ENCODE measurements around the gene VPS51.

The VPS51 gene

GRCh38 chr11:65063532-65063931, 32.5 kb upstream of the VPS51 start:
- no peaks in the 10 kb centered on the region for H3K9me2 ChIP-seq (ENCODE audit: low read depth, low read length)
- no peaks in the 10 kb centered on the region for H4K20me1 ChIP-seq (ENCODE audit: insufficient read depth, low read length)
- no peak overlapping the region for H2AFZ ChIP-seq (ENCODE audit: low read length)
- H3K27ac ChIP-seq (ENCODE audit: low read depth, low read length, poor library complexity, severe bottlenecking), result no peak overlapping the region
- no peaks in the 10 kb centered on the region for H3K27me3 ChIP-seq (ENCODE audit: insufficient read depth, low read length)
- H3K4me3 ChIP-seq (ENCODE audit: low read depth, low read length, poor library complexity, severe bottlenecking), result no peak overlapping the region
- no peaks in the 10 kb centered on the region; the same call in 1 of the 2 replicates for H3K36me3 ChIP-seq (ENCODE audit: insufficient read depth, low read length)
- no peaks in the 10 kb centered on the region for H3K79me2 ChIP-seq (ENCODE audit: insufficient read depth, low read length)
- peaks cover 6% of the 10 kb centered on the region for H3K4me1 ChIP-seq (ENCODE audit: insufficient read depth, low read length, severe bottlenecking)
- no peaks in the 10 kb centered on the region for H3F3A ChIP-seq (ENCODE audit: insufficient read depth, low read length)
- H3K9ac ChIP-seq (ENCODE audit: low read length), result no peak overlapping the region
- TF ChIP-seq EZH2 (IDR thresholded peaks at IDR 0.05; ENCODE audit: borderline replicate concordance, low read length) (no peak), CTCF (IDR thresholded peaks at IDR 0.05; ENCODE audit: low read length) (no peak)
- H3K9me3 ChIP-seq (ENCODE audit: low read length), result no peaks in the 10 kb centered on the region
- H3K4me2 ChIP-seq (ENCODE audit: low read length), result no peak overlapping the region

GRCh38 chr11:65064847-65065240, 31.2 kb upstream of the VPS51 start:
- H3K27ac ChIP-seq (ENCODE audit: low read depth, low read length, poor library complexity, severe bottlenecking), result no peak overlapping the region
- no peaks in the 10 kb centered on the region for H3K27me3 ChIP-seq (ENCODE audit: insufficient read depth, low read length)
- peaks cover 6% of the 10 kb centered on the region for H3K4me1 ChIP-seq (ENCODE audit: insufficient read depth, low read length, severe bottlenecking)
- no peaks in the 10 kb centered on the region; the same call in 1 of the 2 replicates for H3K36me3 ChIP-seq (ENCODE audit: insufficient read depth, low read length)
- no peaks in the 10 kb centered on the region for H3K9me2 ChIP-seq (ENCODE audit: low read depth, low read length)
- no peaks in the 10 kb centered on the region for H4K20me1 ChIP-seq (ENCODE audit: insufficient read depth, low read length)
- TF ChIP-seq EZH2 (IDR thresholded peaks at IDR 0.05; ENCODE audit: borderline replicate concordance, low read length) (no peak), CTCF (IDR thresholded peaks at IDR 0.05; ENCODE audit: low read length) (no peak)
- no peak overlapping the region for H3K4me3 ChIP-seq (ENCODE audit: low read depth, low read length, poor library complexity, severe bottlenecking)
- H3F3A ChIP-seq (ENCODE audit: insufficient read depth, low read length), result no peaks in the 10 kb centered on the region
- no peak overlapping the region for H3K4me2 ChIP-seq (ENCODE audit: low read length)
- H3K9me3 ChIP-seq (ENCODE audit: low read length), result no peaks in the 10 kb centered on the region
- no peak overlapping the region for H2AFZ ChIP-seq (ENCODE audit: low read length)
- H3K9ac ChIP-seq (ENCODE audit: low read length), result no peak overlapping the region
- H3K79me2 ChIP-seq (ENCODE audit: insufficient read depth, low read length), result no peaks in the 10 kb centered on the region

- Histone ChIP-seq H4K20me1 (ENCODE audit: insufficient read depth, low read length) (no peaks in the 10 kb centered on the region), H3F3A (ENCODE audit: insufficient read depth, low read length) (no peaks in the 10 kb centered on the region), H3K4me1 (ENCODE audit: insufficient read depth, low read length, severe bottlenecking) (peaks cover 4% of the 10 kb centered on the region), H3K9me2 (ENCODE audit: low read depth, low read length) (no peaks in the 10 kb centered on the region), H3K4me2 (ENCODE audit: low read length) (no peak overlapping the region), H3K36me3 (ENCODE audit: insufficient read depth, low read length) (no peaks in the 10 kb centered on the region; the same call in 1 of the 2 replicates), H3K79me2 (ENCODE audit: insufficient read depth, low read length) (no peaks in the 10 kb centered on the region), H3K4me3 (ENCODE audit: low read depth, low read length, poor library complexity, severe bottlenecking) (no peak overlapping the region), H3K27me3 (ENCODE audit: insufficient read depth, low read length) (no peaks in the 10 kb centered on the region), H3K9me3 (ENCODE audit: low read length) (no peaks in the 10 kb centered on the region), H3K27ac (ENCODE audit: low read depth, low read length, poor library complexity, severe bottlenecking) (no peak overlapping the region), H3K9ac (ENCODE audit: low read length) (no peak overlapping the region), H2AFZ (ENCODE audit: low read length) (no peak overlapping the region)
- TF ChIP-seq EZH2 (IDR thresholded peaks at IDR 0.05; ENCODE audit: borderline replicate concordance, low read length), result no peak
- no peak for TF ChIP-seq CTCF (IDR thresholded peaks at IDR 0.05; ENCODE audit: low read length)
Observed at GRCh38 chr11:65065851-65066250, 30.2 kb upstream of the VPS51 start.
